ENCODE results near the gene PRRG1.

- TF ChIP-seq FOXK1 (CRISPR knock-in tag; IDR thresholded peaks at IDR 0.05; ENCODE audit: borderline replicate concordance, low read depth) (no peak), CBX2 (IDR thresholded peaks at IDR 0.05; ENCODE audit: low read depth, low read length) (no peak), CBX2 (CRISPR knock-in tag; IDR thresholded peaks at IDR 0.05; ENCODE audit: low read depth) (no peak), NFIC (IDR thresholded peaks at IDR 0.05; ENCODE audit: low read length) (no peak), POLR2A (IDR thresholded peaks at IDR 0.05; ENCODE audit: insufficient read depth in 1 of 2, low read depth in 2 of 2, low read length in 2 of 2) (no peak), SP2 (CRISPR knock-in tag; IDR thresholded peaks at IDR 0.05) (no peak), TCF7L2 (IDR thresholded peaks at IDR 0.05; ENCODE audit: low read depth, low read length) (no peak), CTCF (CRISPR knock-in tag; IDR thresholded peaks at IDR 0.05) (no peak), ZNF18 (CRISPR knock-in tag; IDR thresholded peaks at IDR 0.05; ENCODE audit: insufficient replicate concordance) (no peak), REPIN1 (CRISPR knock-in tag; IDR thresholded peaks at IDR 0.05; ENCODE audit: borderline replicate concordance, low read depth) (no peak), FOXO1 (CRISPR knock-in tag; IDR thresholded peaks at IDR 0.05) (no peak)
These were observed 28.5 kb upstream of the PRRG1 start for GRCh38 chrX:37320541-37321203.

Measured in HepG2 (cell line).